Kidney epithelial cell (primary cell): ENCODE data around the gene ZNF148. TPM values are rescaled to one million over a fixed set of nuclear protein-coding genes. Genes with fewer than 3 reads are reported as not detected.

Source experiments
- DNase-seq: peaks from one replicate; pipeline ENCODE4 v3.0.0-alpha.2; 2010; ENCODE audit warnings: low read depth
- H3K27me3 ChIP-seq: 2 replicates; pipeline ENCODE4 v1.6.0; 2011; ENCODE audit warnings: low read length; ENCODE audit not compliant: control insufficient read depth, insufficient read depth
- H3K36me3 ChIP-seq: 2 replicates; pipeline ENCODE4 v1.5.1; 2011; ENCODE audit warnings: low read length; ENCODE audit not compliant: control insufficient read depth, insufficient read depth
- H3K4me3 ChIP-seq: 2 replicates; pipeline ENCODE4 v1.5.1; 2011; ENCODE audit warnings: low read depth, mild to moderate bottlenecking, control low read depth, low read length
- total RNA-seq: library from RNA; depleted of rRNA; stranded (reverse); fragments of >200 nt; gene quantifications from 2 replicates; pipeline ENCODE4 v1.2.3, GENCODE V29; 2015
- TF ChIP-seq, protein P1 (sequence below): IDR thresholded peaks from 2 replicates; pipeline ENCODE4 v1.5.1; 2011; ENCODE audit warnings: mild to moderate bottlenecking, moderate library complexity, low read length, control low read depth, inconsistent platforms; ENCODE audit not compliant: insufficient read depth, poor library complexity, severe bottlenecking

ZNF148 gene
- total RNA-seq, 1 donor from 2014 or later = 22.8 TPM

DNA sequence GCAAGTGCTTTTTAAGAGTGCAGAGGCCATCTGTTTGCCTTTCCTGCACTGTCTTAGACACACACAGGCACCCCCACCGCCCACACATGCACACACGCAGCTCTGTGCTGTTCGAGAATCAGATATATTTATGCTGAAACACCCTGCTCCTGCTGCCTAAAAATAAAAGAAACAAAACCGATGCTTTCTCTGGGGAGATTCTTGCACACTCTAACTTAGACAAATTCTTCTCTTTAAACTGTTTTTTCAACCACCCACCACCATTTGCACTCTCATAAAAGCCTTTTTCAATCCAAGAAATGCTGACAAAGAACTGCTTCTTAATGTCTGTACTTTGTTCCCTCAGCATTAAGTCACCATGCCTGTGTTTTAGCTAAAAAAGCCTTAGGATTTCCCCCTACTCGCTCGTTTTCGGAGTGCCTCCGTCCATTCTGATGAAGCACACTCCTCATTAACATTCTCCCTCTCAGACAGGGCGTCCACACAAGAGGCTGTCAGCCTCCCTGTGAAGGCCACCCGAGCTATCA is 188.8 kb downstream of the ZNF148 start:
- Histone ChIP-seq H3K4me3 (no peak overlapping the region), H3K36me3 (no peaks in the 10 kb centered on the region), H3K27me3 (no peaks in the 10 kb centered on the region)
- DNase-seq = no peak
- TF ChIP-seq, protein P1, sequence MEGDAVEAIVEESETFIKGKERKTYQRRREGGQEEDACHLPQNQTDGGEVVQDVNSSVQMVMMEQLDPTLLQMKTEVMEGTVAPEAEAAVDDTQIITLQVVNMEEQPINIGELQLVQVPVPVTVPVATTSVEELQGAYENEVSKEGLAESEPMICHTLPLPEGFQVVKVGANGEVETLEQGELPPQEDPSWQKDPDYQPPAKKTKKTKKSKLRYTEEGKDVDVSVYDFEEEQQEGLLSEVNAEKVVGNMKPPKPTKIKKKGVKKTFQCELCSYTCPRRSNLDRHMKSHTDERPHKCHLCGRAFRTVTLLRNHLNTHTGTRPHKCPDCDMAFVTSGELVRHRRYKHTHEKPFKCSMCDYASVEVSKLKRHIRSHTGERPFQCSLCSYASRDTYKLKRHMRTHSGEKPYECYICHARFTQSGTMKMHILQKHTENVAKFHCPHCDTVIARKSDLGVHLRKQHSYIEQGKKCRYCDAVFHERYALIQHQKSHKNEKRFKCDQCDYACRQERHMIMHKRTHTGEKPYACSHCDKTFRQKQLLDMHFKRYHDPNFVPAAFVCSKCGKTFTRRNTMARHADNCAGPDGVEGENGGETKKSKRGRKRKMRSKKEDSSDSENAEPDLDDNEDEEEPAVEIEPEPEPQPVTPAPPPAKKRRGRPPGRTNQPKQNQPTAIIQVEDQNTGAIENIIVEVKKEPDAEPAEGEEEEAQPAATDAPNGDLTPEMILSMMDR = no peak

DNA sequence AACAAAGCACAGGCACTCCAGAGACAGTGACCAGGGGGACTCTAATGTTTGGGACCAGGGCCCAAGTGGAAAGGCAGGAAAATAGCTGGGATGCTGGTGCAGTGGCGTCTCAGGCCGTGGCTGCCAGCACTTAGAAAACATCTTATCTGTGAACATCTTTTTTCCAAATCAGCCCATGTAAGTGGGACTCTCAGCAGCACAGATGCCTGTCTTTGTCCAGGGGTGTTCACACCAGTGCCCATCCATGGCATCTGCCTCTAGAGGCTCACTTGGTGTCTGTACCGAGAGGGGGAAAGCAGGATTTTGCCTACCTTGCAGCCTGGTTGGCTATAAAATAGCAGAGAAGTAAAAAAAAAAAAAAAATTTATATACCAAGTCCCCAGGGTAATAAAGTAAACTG is 189.3 kb downstream of the ZNF148 start:
- Histone ChIP-seq H3K27me3 (no peaks in the 10 kb centered on the region), H3K4me3 (no peak overlapping the region), H3K36me3 (no peaks in the 10 kb centered on the region)
- no peak for DNase-seq
- TF ChIP-seq, protein P1 = no peak

DNA sequence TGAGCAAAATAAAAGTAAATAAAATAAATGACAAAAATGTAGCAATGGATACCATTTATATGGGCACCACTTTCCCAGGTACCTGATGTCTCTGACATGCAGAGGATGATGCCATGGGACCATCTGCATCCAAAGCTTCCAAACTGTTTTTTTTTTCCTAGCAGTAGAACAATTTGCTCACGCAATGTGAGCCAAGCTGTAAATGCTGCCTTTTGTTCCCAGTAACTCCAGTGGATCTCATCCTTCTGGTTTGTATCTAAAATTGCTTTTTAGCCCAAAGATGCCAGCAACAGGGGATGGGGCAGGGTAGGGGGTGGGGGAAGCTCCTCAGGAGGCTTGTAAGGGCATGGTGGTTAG is 195.3 kb downstream of the ZNF148 start:
- TF ChIP-seq, protein P1 = no peak
- Histone ChIP-seq H3K4me3 (no peak overlapping the region), H3K27me3 (no peaks in the 10 kb centered on the region), H3K36me3 (no peaks in the 10 kb centered on the region)
- DNase-seq = no peak

DNA sequence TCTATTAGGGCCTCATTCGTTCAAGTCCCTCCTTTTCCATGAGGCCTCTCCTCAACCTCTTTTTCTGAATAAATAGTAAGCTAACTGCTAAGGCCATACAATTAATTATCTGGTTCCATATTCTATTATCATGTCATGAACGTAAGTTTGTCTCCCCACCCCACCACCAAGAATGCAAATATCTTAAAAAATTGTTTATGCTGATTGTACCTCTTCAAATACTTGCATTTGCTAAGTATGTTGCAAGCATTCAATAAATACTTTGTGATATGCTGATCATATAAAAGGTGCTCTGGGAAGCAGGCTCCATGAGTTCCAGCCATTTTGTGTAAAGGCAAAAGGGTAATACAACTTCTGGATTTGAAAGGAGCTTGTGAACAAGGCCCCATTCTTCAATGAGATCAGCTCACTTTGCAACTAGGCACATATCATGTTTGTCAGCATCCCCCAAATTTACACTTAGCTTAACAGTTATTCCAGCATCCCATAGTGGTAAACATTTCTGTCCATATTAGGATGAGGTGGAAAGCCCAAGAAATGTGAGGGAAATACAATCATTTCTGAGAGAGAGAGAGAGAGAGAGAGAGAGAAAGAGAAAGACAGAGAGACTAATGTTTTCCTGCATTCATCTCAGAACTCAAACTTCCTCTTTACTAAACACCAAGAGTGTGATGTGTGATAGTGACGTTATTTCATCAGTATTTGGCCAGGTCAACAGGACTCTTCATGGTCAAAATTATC is 195.8 kb downstream of the ZNF148 start:
- Histone ChIP-seq H3K27me3 (no peaks in the 10 kb centered on the region), H3K4me3 (no peak overlapping the region), H3K36me3 (no peaks in the 10 kb centered on the region)
- DNase-seq = no peak
- TF ChIP-seq, protein P1 = no peak

DNA sequence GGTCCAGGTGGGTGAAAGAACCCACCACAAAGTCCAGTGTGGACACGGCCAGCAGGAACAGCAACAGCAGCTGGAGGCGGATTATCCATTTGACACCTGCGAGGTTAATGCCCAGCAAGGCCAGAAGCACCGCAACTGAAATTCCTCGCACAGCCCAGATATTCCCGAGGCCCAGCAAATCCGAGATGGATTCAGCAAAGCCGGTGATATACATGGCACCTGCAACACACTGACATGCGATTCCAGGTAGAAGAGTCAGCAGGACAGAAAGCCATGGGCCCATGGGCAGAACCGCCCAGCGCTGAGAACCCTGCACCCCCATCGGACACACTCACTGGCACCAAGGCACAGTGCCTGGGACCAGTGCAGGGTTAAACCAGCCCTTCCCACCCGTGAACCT is 197.4 kb downstream of the ZNF148 start:
- no peak for DNase-seq
- H3K27me3 ChIP-seq = no peaks in the 10 kb centered on the region
- H3K4me3 ChIP-seq = no peak overlapping the region
- no peaks in the 10 kb centered on the region for H3K36me3 ChIP-seq
- TF ChIP-seq, protein P1 = no peak

Other genes with a start within 250 kb of the ZNF148 start
- gene SLC12A8, start 162.6 kb downstream of the ZNF148 start, total RNA-seq = 13.6 and 16.6 TPM in 2 replicates
- gene SNX4, start 144.9 kb upstream of the ZNF148 start, total RNA-seq = 29.4 and 37.8 TPM in 2 replicates
- 11.5 and 15.9 TPM in 2 replicates for gene OSBPL11, start 220.2 kb upstream of the ZNF148 start, total RNA-seq